IPS DF 6.9 (cell line): ENCODE data around the gene DLGAP1.
"Not testable (repeated sequence)": the region's sequence is repeated elsewhere in the genome, so short reads cannot be mapped to it uniquely, and the experiment has no call there.

ENCODE experiments used
- DNase-seq: peaks from one replicate; pipeline ENCODE4 v3.0.0-alpha.2; 2013; ENCODE audit warnings: low read depth, low spot score
- H3K27ac ChIP-seq: one replicate; pipeline ENCODE4 v1.5.1; 2013; ENCODE audit warnings: low read length, control low read depth
- H3K27me3 ChIP-seq: 2 replicates; pipeline ENCODE4 v1.6.1; 2013; ENCODE audit warnings: mild to moderate bottlenecking, low read length; ENCODE audit not compliant: control insufficient read depth, insufficient read depth
- H3K36me3 ChIP-seq: 2 replicates; pipeline ENCODE4 v1.6.1; 2013; ENCODE audit warnings: low read length; ENCODE audit not compliant: control insufficient read depth, insufficient read depth
- H3K4me1 ChIP-seq: 2 replicates; pipeline ENCODE4 v1.6.1; 2013; ENCODE audit warnings: low read length; ENCODE audit not compliant: control insufficient read depth, insufficient read depth
- H3K4me3 ChIP-seq: 2 replicates; pipeline ENCODE4 v1.5.1; 2013; ENCODE audit warnings: mild to moderate bottlenecking, low read length
- H3K9me3 ChIP-seq: 2 replicates; pipeline ENCODE4 v1.6.1; 2013; ENCODE audit warnings: low read length, inconsistent platforms; ENCODE audit not compliant: control insufficient read depth, insufficient read depth
- WGBS: extraction: QIAGEN DNeasy Blood & Tissue Kit; methylation state at CpG from one replicate; pipeline ENCODE4 v1.1.7; 2013; ENCODE audit warnings: mixed read lengths, missing lambda C conversion rate; ENCODE audit not compliant: insufficient read length, insufficient coverage; 5-methylcytosine and 5-hydroxymethylcytosine counted together

DLGAP1 gene

DNA sequence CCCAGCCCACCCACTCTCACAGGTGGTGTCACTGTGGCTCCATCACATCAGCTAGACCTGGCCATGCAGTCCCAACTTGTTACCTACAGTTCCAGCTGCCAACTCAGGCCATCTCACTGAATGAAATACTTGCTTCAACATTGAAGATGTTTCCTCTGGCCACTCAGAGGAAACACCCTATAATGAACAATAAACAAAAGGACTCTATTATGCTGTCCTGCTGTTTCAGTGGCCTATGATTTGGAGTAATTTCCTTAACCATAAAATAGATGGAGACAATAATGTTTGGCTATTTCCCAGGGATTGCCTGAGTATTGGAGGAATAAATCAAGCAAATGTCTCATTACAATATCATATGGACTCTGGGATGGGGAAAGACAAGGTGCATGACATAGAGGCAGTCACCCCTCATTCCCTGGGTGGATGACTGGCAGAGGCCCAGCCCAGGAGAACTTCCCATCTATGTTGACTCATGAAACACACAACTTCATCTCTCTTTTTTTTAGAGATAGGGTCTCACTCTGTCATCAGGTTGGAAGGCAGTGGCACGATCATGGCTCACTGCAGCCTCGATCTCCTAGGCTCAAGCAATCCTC lies 870.7 kb downstream of the DLGAP1 start:
- no peak overlapping the region for H3K4me3 ChIP-seq
- no peaks in the 10 kb centered on the region for H3K36me3 ChIP-seq
- DNase-seq = no peak
- no peaks in the 10 kb centered on the region for H3K9me3 ChIP-seq
- H3K27me3 ChIP-seq = no peaks in the 10 kb centered on the region
- peaks cover 4% of the 10 kb centered on the region; the same call in 1 of the 2 replicates for H3K4me1 ChIP-seq
- WGBS = no CpG with 5 or more reads among the region's 2 CpGs
- H3K27ac ChIP-seq = no peak overlapping the region

DNA sequence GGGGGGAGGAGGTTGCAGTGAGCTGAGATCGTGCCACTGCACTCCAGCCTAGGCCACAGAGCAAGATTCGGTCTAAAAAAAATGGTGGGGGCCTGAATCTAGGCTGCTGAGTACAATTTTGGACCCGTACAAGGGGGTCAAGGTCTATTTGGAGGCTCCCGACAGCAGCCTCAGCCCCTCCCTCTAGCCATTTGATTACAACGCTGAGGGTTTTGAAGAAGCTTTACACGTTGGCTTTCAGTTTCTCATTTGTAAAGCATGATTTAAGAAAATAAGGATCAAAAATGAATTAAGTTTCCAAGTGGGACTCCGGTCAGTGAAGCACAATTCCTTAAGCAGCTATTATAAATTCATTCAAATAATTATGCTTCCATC lies 871.2 kb downstream of the DLGAP1 start:
- Histone ChIP-seq H3K9me3 (no peaks in the 10 kb centered on the region), H3K27ac (no peak overlapping the region), H3K4me3 (no peak overlapping the region), H3K27me3 (no peaks in the 10 kb centered on the region), H3K36me3 (no peaks in the 10 kb centered on the region), H3K4me1 (peaks cover 4% of the 10 kb centered on the region; the same call in 1 of the 2 replicates)
- DNase-seq = no peak
- WGBS = no CpG with 5 or more reads among the region's 7 CpGs

DNA sequence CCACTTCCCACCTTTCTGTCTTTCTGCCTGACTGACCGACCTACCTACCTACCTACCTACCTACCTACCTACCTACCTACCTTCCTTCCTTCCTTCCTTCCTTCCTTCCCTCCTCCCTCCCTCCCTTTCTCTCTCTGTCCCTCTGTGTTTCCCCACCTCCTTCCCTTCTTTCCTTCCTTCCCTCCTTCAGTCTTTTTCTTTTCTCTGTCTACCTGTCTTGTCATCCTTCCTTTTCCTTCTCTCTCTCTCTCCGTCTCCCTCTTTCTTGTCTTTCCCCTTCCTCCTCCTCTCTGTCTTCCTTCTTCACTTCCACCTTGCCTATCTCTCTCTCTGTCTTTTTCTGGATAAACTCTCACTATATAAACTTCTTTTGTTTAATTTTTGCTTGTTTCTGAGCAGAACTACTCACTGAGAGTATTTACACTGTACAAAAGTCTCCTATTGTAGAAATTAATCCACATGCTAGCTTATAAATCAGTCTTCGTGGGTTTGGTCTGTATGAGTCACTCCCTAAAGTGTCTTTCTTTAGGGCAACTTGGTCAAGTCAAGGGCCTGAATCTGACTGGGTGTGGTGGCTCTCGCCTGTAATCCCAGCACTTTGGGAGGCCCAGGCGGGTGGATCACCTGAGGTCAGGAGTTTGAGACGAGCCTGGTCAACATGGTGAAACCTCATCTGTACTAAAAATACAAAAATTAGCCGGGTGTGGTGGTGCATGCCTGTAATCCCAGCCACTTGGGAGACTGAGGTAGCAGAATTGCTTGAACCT lies 871.8 kb downstream of the DLGAP1 start:
- WGBS = no CpG with 5 or more reads among the region's 7 CpGs

DNA sequence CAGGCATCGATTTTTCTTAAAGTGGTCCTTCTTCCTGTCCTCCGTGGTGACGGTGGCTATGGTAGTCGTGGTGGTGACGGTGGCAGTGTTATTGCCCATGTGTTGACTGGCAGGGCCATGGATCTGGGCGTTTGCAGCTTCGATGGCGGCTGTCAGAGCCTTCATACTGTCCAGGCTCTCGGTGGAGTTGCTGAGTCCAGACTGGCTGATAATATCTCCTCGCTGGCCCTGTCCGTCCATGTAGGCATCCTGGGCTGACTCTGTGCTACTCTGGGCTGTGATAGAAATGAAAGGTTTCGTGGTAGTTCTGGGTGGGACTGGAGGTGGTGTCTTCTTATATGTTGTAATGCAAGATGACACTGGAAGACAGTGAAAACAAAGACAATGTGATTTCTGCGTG lies 873.2 kb downstream of the DLGAP1 start:
- no peaks in the 10 kb centered on the region for H3K9me3 ChIP-seq
- peaks cover 4% of the 10 kb centered on the region; the same call in 1 of the 2 replicates for H3K4me1 ChIP-seq
- H3K4me3 ChIP-seq = no peak overlapping the region
- DNase-seq = no peak
- WGBS = no CpG with 5 or more reads among the region's 13 CpGs
- H3K27me3 ChIP-seq = no peaks in the 10 kb centered on the region
- no peaks in the 10 kb centered on the region for H3K36me3 ChIP-seq
- H3K27ac ChIP-seq = no peak overlapping the region

More for the DNA sequence above, 871.8 kb downstream of the DLGAP1 start:
- not testable (repeated sequence) for H3K27me3 ChIP-seq, H3K4me1 ChIP-seq, H3K27ac ChIP-seq, DNase-seq, H3K4me3 ChIP-seq, H3K9me3 ChIP-seq, H3K36me3 ChIP-seq

DNA sequence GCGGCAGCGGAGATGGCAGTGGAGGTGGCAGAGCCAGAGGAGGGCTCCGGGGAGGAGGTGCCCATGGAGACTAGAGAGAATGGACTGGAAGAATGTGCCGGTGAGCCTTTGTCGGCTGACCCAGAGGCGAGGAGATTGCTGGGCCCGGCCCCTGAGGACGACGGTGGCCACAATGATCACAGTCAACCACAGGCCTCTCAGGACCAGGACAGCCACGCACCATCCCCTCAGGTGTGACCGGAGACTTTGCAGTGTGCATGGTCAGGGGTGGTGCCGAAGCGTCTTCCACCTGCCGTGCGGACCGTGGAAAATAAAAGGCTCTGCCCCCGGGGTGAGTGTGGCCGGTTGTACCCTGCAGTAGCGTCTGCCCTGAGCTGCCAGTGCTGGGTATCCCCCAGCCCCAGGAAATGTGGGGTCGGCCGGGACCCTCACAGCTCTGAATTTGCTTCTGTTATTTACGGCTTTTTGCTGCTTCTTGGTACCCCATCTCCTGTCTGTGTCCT lies 874.5 kb downstream of the DLGAP1 start:
- H3K36me3 ChIP-seq, H3K4me3 ChIP-seq, DNase-seq, H3K27me3 ChIP-seq, H3K27ac ChIP-seq, H3K4me1 ChIP-seq, H3K9me3 ChIP-seq: not testable (repeated sequence)
- WGBS = no CpG with 5 or more reads among the region's 22 CpGs

DNA sequence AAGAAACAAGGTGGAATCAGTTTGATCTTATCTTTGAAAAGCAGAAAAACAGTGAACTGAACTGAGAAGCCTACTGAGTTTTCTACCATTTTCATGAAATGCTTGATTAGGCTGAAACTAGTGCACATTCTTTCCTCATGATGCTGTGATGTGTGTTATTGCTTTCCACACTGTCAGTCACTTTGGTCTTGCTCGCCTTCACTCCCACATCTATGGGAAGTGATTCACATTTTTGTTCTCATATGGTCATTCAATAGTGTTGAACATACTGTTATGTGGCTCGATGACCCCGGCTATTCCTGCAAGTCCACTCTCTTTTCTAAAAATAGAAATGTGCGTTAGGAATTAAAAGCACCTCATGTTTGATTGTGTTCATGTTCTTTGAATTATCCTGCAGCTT lies 875.4 kb downstream of the DLGAP1 start:
- Histone ChIP-seq H3K4me1 (no peaks in the 10 kb centered on the region), H3K27me3 (no peaks in the 10 kb centered on the region), H3K36me3 (no peaks in the 10 kb centered on the region), H3K9me3 (no peaks in the 10 kb centered on the region), H3K27ac (no peak overlapping the region), H3K4me3 (no peak overlapping the region)
- no peak for DNase-seq
- WGBS = no CpG with 5 or more reads among the region's 4 CpGs

DNA sequence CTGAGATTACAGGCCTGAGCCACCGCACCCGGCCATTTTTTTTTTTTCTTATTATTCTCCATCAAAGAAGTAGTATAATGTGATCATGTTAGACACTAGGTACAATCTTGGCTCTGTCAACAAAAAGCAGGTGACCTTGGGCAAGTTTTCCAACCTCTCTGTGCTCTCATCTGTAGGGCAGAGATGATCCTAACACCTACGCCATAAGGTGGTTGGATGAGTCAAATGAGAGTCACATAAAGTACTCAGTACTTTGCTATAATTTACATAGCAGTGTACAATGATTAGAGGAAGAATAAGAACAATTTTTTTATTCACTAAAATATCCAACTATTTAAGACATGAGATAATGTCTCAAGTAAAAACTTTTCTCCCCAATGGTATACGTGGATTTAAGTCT lies 876.5 kb downstream of the DLGAP1 start:
- WGBS = no CpG with 5 or more reads among the region's 4 CpGs
- H3K4me3 ChIP-seq = no peak overlapping the region
- no peaks in the 10 kb centered on the region for H3K27me3 ChIP-seq
- no peak overlapping the region for H3K27ac ChIP-seq
- no peaks in the 10 kb centered on the region for H3K36me3 ChIP-seq
- DNase-seq = no peak
- no peaks in the 10 kb centered on the region for H3K9me3 ChIP-seq
- no peaks in the 10 kb centered on the region for H3K4me1 ChIP-seq

DNA sequence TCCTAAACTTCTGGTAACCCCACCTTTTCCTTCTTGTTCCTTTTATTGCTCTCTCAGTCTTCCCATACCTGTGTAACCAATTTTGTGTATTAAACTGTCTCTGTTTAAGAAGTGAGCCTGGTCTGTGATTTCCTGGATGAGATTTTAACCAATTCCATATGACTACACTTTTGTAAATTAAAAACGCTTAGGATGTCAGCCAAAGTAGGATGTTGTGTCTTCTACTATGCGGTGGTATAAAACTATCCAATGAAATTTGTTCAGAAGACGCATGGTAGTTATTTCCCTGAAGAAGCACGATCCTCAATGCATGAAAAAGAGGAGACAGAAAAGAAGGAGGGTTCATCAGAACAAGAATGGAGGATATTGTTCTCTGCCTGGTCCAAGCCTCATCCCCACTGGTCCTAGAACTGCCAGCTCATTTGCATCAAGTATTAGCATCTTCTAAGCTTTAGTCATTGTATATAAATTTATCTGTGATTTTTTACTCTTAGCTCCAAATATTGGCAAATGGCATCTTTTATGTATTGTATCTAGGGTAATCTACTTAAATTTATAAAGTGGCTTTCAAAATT lies 877.7 kb downstream of the DLGAP1 start:
- Histone ChIP-seq H3K27me3 (no peaks in the 10 kb centered on the region), H3K4me3 (no peak overlapping the region), H3K36me3 (no peaks in the 10 kb centered on the region), H3K27ac (no peak overlapping the region), H3K9me3 (no peaks in the 10 kb centered on the region), H3K4me1 (no peaks in the 10 kb centered on the region)
- no peak for DNase-seq
- no CpG with 5 or more reads among the region's 4 CpGs for WGBS

DNA sequence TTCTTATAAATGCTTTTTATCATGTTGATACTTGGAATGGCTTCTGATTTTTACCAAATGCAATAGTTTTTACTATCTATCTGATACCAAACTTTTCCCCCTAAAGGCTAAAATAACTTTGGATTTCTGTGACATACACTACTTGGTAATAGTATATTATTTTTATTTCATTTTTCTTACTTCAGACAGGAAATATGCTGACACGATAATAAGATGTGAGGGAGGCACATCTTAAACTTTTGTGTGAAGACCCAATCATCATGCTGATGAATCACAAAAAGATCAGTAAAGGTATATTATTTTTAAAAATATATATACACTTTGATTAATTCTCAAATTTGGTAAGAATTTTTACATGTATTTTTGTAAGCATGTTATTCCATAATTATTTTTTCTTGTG lies 882.3 kb downstream of the DLGAP1 start:
- H3K27ac ChIP-seq = no peak overlapping the region
- no peaks in the 10 kb centered on the region for H3K9me3 ChIP-seq
- H3K4me1 ChIP-seq = no peaks in the 10 kb centered on the region
- no peak overlapping the region for H3K4me3 ChIP-seq
- H3K27me3 ChIP-seq = no peaks in the 10 kb centered on the region
- no peaks in the 10 kb centered on the region for H3K36me3 ChIP-seq
- DNase-seq = no peak
- no CpG with 5 or more reads among the region's 1 CpG for WGBS

DNA sequence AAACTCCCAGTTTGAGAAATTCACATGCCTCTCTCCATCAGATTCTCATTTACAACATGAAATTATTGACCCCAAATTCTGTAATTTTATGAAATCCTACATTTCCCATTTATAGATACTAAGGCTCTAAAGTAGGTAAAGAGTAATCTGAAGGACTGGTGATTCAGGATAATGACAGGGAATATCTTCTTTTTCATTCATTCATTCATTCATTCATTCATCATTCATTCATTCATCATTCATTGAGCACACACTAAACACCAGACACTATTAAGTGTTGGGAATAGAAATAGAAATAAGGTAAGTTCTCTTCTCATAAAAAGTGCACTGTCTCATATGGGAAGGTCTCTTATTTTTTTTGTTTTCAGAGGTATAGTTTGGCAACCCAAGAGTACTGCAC lies 888.3 kb downstream of the DLGAP1 start:
- Histone ChIP-seq H3K9me3 (no peaks in the 10 kb centered on the region), H3K4me3 (no peak overlapping the region), H3K4me1 (no peaks in the 10 kb centered on the region), H3K36me3 (no peaks in the 10 kb centered on the region), H3K27ac (no peak overlapping the region), H3K27me3 (no peaks in the 10 kb centered on the region)
- no peak for DNase-seq
